ENCODE measurements around the gene MED12L. TPM values are rescaled to one million over a fixed set of nuclear protein-coding genes. Genes with fewer than 3 reads are reported as not detected.

MED12L gene
- total RNA-seq, 1 experiment from 2014 or later, result 6.4 TPM

DNA sequence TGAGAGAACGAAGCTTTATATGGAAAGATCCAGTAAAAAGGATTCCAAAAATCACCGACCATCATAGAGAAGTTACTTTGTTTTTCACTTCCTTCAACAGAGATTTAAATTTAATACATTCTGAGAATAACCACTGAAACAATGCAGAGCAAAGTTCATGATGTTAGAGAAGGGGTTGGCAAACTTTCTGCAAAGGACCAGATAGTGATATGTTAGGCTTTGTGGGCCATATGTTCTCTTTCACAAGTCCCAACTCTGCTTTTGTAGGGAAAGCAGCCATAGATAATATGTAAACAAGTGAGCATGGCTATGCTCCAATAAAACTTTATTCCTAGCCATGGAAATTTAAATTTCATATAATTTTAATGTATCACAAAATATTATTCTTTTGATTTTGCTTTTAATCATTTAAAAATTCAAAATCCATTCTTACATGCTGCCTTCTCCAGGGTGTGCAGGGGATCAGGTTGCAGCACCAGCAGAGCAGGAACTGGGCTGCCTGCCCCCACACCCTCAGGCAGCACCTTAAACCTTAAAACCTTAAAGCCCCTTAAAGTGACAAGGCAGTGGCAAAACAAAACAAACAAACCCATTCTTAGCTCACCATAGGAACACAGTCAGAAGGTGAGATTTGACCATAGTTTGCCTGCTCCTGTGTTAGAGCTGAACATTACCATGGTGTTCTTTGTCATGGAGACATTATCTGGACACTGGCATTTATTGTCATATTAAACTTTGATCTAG lies 392.3 kb downstream of the MED12L start:
- RAD21 ChIA-PET (ENCODE audit: low non-redundant PET in 1 of 2, low total read pairs in 2 of 2, uncharacterized antibody in 2 of 2, unreplicated experiment in 2 of 2), result no interaction called here

More for the DNA sequence above, 392.3 kb downstream of the MED12L start:
- no peaks in the 10 kb centered on the region for H3K79me2 ChIP-seq (ENCODE audit: insufficient read depth, low read length)
- no peaks in the 10 kb centered on the region for H3K9me2 ChIP-seq (ENCODE audit: insufficient read depth)
- no peak for ATAC-seq
- H3K9ac ChIP-seq (ENCODE audit: low read length), result no peak overlapping the region
- POLR2A ChIA-PET, result no interaction called here
- BruUV-seq (replicated peaks), result no TSS peak
- H3K4me2 ChIP-seq (ENCODE audit: low read length), result no peak overlapping the region
- no peak for TF ChIP-seq CEBPB (IDR thresholded peaks at IDR 0.05; ENCODE audit: low read depth)
- TF ChIP-seq EZH2phosphoT487 (IDR thresholded peaks at IDR 0.05; ENCODE audit: borderline replicate concordance), result no peak
- no peak for TF ChIP-seq SRF (IDR thresholded peaks at IDR 0.05; ENCODE audit: low read depth)
- no peak for TF ChIP-seq POLR2AphosphoS5 (IDR thresholded peaks at IDR 0.05; ENCODE audit: low read depth, low read length)
- TF ChIP-seq, protein P1, sequence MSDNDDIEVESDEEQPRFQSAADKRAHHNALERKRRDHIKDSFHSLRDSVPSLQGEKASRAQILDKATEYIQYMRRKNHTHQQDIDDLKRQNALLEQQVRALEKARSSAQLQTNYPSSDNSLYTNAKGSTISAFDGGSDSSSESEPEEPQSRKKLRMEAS (IDR thresholded peaks at IDR 0.05), result no peak
- TF ChIP-seq CBX3 (IDR thresholded peaks at IDR 0.05; ENCODE audit: low read depth), result no peak
- no peak for TF ChIP-seq SIN3A (IDR thresholded peaks at IDR 0.05; ENCODE audit: low read depth)
- TF ChIP-seq EGR1 (IDR thresholded peaks at IDR 0.05; ENCODE audit: low read depth), result no peak
- TF ChIP-seq POLR2A (IDR thresholded peaks at IDR 0.05; ENCODE audit: borderline replicate concordance, extremely low read depth, insufficient read depth, insufficient read length), result no peak
- no peak for TF ChIP-seq JUND (IDR thresholded peaks at IDR 0.05)
- no peak for TF ChIP-seq YY1 (IDR thresholded peaks at IDR 0.05; ENCODE audit: extremely low read depth, insufficient replicate concordance, low read depth, low read length)
- TF ChIP-seq EZH2 (IDR thresholded peaks at IDR 0.05), result no peak
- TF ChIP-seq RAD21 (IDR thresholded peaks at IDR 0.05; ENCODE audit: low read depth), result no peak
- no peak for TF ChIP-seq ZNF274 (IDR thresholded peaks at IDR 0.05; ENCODE audit: low read depth, low read length)
- TF ChIP-seq, protein P2, sequence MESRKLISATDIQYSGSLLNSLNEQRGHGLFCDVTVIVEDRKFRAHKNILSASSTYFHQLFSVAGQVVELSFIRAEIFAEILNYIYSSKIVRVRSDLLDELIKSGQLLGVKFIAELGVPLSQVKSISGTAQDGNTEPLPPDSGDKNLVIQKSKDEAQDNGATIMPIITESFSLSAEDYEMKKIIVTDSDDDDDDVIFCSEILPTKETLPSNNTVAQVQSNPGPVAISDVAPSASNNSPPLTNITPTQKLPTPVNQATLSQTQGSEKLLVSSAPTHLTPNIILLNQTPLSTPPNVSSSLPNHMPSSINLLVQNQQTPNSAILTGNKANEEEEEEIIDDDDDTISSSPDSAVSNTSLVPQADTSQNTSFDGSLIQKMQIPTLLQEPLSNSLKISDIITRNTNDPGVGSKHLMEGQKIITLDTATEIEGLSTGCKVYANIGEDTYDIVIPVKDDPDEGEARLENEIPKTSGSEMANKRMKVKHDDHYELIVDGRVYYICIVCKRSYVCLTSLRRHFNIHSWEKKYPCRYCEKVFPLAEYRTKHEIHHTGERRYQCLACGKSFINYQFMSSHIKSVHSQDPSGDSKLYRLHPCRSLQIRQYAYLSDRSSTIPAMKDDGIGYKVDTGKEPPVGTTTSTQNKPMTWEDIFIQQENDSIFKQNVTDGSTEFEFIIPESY (IDR thresholded peaks at IDR 0.05; ENCODE audit: extremely low read depth, insufficient replicate concordance, low read length), result no peak
- TF ChIP-seq, protein P3, sequence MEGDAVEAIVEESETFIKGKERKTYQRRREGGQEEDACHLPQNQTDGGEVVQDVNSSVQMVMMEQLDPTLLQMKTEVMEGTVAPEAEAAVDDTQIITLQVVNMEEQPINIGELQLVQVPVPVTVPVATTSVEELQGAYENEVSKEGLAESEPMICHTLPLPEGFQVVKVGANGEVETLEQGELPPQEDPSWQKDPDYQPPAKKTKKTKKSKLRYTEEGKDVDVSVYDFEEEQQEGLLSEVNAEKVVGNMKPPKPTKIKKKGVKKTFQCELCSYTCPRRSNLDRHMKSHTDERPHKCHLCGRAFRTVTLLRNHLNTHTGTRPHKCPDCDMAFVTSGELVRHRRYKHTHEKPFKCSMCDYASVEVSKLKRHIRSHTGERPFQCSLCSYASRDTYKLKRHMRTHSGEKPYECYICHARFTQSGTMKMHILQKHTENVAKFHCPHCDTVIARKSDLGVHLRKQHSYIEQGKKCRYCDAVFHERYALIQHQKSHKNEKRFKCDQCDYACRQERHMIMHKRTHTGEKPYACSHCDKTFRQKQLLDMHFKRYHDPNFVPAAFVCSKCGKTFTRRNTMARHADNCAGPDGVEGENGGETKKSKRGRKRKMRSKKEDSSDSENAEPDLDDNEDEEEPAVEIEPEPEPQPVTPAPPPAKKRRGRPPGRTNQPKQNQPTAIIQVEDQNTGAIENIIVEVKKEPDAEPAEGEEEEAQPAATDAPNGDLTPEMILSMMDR (IDR thresholded peaks at IDR 0.05 in 2 of 3, conservative IDR thresholded peaks at IDR 0.05 in 1 of 3; ENCODE audit: borderline replicate concordance in 1 of 3, insufficient read depth in 1 of 3, low read depth in 2 of 3, low read length in 2 of 3), result no peak
- TF ChIP-seq, protein P4, sequence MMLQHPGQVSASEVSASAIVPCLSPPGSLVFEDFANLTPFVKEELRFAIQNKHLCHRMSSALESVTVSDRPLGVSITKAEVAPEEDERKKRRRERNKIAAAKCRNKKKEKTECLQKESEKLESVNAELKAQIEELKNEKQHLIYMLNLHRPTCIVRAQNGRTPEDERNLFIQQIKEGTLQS (IDR thresholded peaks at IDR 0.05), result no peak
- TF ChIP-seq TCF7L2 (IDR thresholded peaks at IDR 0.05; ENCODE audit: borderline replicate concordance, extremely low read depth, insufficient read depth, insufficient read length), result no peak
- no peak for TF ChIP-seq FOSL1 (IDR thresholded peaks at IDR 0.05; ENCODE audit: low read depth)
- H3K36me3 ChIP-seq (ENCODE audit: control insufficient read depth in 1 of 2, insufficient read depth in 2 of 2, low read length in 2 of 2), result no peaks in the 10 kb centered on the region
- no peaks in the 10 kb centered on the region for H3K27me3 ChIP-seq (ENCODE audit: insufficient read depth, low read length)
- H4K20me1 ChIP-seq (ENCODE audit: insufficient read depth), result no peaks in the 10 kb centered on the region
- no peak overlapping the region for H2AFZ ChIP-seq (ENCODE audit: low read depth, low read length, poor library complexity, severe bottlenecking)
- intact Hi-C loops (cut with micrococcal nuclease), result no loop called here
- DNase-seq (ENCODE audit: low read depth, low spot score), result no peak
- no peak overlapping the region for H3K27ac ChIP-seq (ENCODE audit: low read depth, low read length)
- peaks cover 0 to 5% of the 10 kb centered on the region in 2 experiments; a peak in 1 of 4 replicates for H3K4me1 ChIP-seq (ENCODE audit: control insufficient read depth in 1 of 2, insufficient read depth in 2 of 2, low read length in 2 of 2)
- no peak overlapping the region for H3K4me3 ChIP-seq (replicated peaks in 1 of 2; ENCODE audit: low read depth in 1 of 2, low read length in 2 of 2)
- CTCF ChIA-PET, result interaction anchor here (2.0 kb wide), 1 partner anchor 10 kb away, joined by 7 read pairs; no protein-coding TSS in a partner anchor
- no peaks in the 10 kb centered on the region for H3K9me3 ChIP-seq (ENCODE audit: control insufficient read depth in 1 of 2, insufficient read depth in 1 of 2, low read depth in 1 of 2, low read length in 2 of 2)
